ENCODE data around the gene EIPR1. TPM values are rescaled to one million over a fixed set of nuclear protein-coding genes. Genes with fewer than 3 reads are reported as not detected.

EIPR1 gene
- total and polyA plus RNA-seq, 9 donors, result 6.6 to 16.6 (median 8.9) TPM

DNA sequence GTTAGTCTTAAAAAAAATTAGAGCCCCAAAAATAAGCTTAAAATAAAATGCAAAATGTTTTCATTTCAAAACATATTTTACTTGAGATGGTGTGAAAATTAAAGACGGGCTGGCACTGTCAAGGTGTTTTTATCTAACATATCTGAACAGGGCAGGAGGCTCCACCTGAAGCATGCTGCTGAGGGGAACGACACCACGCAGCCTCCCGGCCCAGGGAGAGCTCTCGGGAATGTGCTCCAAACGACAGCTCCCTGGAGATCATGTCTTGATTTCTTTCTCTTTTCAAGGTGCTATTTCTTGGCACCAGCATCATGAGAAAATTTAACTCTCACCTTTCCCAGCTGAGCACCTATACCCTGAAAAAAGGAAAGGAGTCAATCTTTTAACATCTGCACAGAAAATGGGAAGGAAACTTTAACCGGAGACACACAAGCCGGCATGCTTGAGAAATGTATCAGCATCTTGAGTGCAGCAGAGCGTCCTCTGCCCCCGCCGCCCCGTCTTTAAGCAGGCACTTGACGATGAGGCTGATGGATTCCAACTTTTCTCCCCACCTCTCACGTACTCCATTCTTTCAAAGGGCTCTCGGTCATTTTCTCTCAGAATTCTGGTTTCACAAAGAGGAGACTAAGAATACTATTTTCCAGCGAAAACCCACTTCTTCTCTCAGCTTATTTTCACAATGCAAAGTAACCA, 56.6 kb downstream of the EIPR1 start:
- Histone ChIP-seq H3K36me3 (no peaks in the 10 kb centered on the region), H3K27ac (no peak overlapping the region), H3K4me1 (ENCODE audit: insufficient read depth) (no peaks in the 10 kb centered on the region), H3K9me3 (no peaks in the 10 kb centered on the region), H3K4me3 (no peak overlapping the region), H3K27me3 (no peaks in the 10 kb centered on the region)
- DNase-seq, result no peak
- 60 to 70% (median 68%) methylated on average over 16 of the region's 16 CpGs for WGBS, 3 donors
- intact Hi-C loops (cut with DNase I), result no loop called here
- TF ChIP-seq POLR2A (IDR thresholded peaks at IDR 0.05) (no peak), EP300 (IDR thresholded peaks at IDR 0.05) (no peak)
- TF ChIP-seq, protein P1, sequence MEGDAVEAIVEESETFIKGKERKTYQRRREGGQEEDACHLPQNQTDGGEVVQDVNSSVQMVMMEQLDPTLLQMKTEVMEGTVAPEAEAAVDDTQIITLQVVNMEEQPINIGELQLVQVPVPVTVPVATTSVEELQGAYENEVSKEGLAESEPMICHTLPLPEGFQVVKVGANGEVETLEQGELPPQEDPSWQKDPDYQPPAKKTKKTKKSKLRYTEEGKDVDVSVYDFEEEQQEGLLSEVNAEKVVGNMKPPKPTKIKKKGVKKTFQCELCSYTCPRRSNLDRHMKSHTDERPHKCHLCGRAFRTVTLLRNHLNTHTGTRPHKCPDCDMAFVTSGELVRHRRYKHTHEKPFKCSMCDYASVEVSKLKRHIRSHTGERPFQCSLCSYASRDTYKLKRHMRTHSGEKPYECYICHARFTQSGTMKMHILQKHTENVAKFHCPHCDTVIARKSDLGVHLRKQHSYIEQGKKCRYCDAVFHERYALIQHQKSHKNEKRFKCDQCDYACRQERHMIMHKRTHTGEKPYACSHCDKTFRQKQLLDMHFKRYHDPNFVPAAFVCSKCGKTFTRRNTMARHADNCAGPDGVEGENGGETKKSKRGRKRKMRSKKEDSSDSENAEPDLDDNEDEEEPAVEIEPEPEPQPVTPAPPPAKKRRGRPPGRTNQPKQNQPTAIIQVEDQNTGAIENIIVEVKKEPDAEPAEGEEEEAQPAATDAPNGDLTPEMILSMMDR (IDR thresholded peaks at IDR 0.05), result no peak

DNA sequence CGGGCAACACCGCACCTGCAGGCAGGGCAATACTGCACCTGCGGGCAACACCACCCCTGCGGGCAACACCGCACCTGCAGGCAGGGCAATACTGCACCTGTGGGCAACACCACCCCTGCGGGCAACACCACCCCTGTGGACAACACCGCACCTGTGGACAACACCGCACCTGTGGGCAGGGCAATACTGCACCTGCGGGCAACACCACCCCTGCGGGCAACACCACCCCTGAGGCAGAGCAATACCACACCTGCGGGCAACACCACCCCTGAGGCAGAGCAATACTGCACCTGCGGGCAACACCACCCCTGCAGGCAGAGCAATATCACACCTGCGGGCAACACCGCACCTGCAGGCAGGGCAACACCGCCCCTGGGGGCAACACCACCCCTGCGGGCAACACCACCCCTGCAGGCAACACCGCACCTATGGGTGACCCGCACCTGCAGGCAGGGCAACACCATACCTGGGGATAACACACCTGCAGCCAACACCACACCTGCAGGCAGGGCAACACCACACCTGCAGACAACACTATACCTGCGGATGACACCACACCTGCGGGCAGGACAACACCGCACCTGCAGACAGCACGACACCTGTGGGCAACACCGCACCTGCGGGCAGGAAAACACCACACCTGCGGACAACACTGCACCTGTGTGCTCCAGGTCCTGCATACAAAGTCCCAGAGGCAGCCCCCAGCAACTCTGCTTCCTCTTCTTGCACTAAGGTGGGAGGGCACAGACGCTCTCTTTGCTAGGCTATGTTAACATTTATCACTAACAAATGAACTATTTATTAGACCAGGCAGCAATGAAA, 57.7 kb downstream of the EIPR1 start:
- intact Hi-C loops (cut with DNase I), result no loop called here
- no peaks in the 10 kb centered on the region for H3K27me3 ChIP-seq
- DNase-seq, result no peak
- no peaks in the 10 kb centered on the region for H3K36me3 ChIP-seq
- H3K9me3 ChIP-seq, result no peaks in the 10 kb centered on the region
- no peaks in the 10 kb centered on the region for H3K4me1 ChIP-seq (ENCODE audit: insufficient read depth)
- no peak overlapping the region for H3K27ac ChIP-seq
- no peak overlapping the region for H3K4me3 ChIP-seq
- 91 to 98% (median 97%) methylated on average over 16 to 25 of the region's 26 CpGs for WGBS, 3 donors
- TF ChIP-seq EP300 (IDR thresholded peaks at IDR 0.05) (no peak), POLR2A (IDR thresholded peaks at IDR 0.05) (no peak)
- TF ChIP-seq, protein P1 (IDR thresholded peaks at IDR 0.05), result no peak

DNA sequence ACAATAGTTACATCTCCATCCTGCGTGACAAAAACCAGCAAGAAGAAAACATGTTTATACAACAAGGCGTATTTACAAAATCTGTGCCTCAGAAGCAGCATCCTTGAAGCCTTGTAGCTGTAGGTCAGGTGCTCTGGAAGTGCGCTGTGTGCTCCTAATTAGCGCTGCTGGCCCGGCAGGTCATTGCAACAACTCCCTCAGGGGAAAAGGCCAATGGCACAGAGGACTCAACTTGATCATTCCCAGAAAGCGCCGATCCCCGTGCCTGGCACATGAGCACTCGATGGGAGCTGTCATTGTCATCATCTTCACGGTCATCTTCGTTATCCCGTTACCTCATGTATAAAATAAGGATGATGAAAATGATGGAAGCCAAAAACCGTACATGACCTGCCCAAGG, 58.5 kb downstream of the EIPR1 start:
- Histone ChIP-seq H3K4me3 (no peak overlapping the region), H3K27ac (no peak overlapping the region), H3K27me3 (no peaks in the 10 kb centered on the region), H3K4me1 (ENCODE audit: insufficient read depth) (no peaks in the 10 kb centered on the region), H3K36me3 (no peaks in the 10 kb centered on the region), H3K9me3 (no peaks in the 10 kb centered on the region)
- no peak for DNase-seq
- WGBS, 3 donors, result 87 to 90% (median 87%) methylated on average over 13 of the region's 13 CpGs
- intact Hi-C loops (cut with DNase I), result no loop called here
- TF ChIP-seq EP300 (IDR thresholded peaks at IDR 0.05), result no peak
- TF ChIP-seq, protein P1 (IDR thresholded peaks at IDR 0.05), result no peak
- TF ChIP-seq POLR2A (IDR thresholded peaks at IDR 0.05), result no peak

DNA sequence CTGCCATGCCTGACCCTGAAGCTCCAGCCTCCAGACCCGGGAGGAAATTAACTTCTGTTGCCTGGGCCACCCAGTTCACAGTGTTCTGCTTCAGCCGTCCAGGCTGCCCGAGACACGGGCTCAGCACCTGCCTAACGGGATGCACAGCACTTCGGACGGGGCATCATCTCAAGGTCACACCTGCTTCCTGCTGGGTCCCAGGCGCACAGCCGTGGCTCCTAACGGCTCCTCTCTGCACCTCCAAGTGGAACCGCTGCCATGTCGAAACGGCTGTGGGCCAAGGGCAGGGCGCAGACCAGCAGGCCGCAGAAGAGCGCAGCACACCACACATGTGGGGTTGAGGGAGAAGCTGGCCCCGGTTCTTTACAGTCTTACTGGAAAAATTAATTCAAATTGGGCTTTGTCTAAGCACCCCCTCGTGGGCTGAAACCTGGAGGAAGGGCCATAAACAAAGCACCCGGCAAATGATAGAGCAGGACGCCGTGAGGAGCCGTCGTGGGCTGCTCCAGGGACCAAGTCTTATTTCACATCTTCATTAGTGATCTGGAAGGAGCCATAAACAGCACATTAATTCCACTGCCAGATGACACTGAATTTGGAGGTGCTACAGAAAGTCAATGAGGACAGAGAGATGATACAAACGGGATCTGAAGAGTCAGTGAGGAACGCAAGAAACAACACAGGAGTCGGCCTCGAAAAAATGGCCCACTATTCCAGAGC, 59.6 kb downstream of the EIPR1 start:
- WGBS, 3 donors, result 86 to 89% (median 87%) methylated on average over 27 of the region's 27 CpGs
- no peaks in the 10 kb centered on the region for H3K27me3 ChIP-seq
- H3K9me3 ChIP-seq, result no peaks in the 10 kb centered on the region
- H3K4me1 ChIP-seq (ENCODE audit: insufficient read depth), result no peaks in the 10 kb centered on the region
- H3K27ac ChIP-seq, result no peak overlapping the region
- intact Hi-C loops (cut with DNase I), result no loop called here
- TF ChIP-seq, protein P1 (IDR thresholded peaks at IDR 0.05), result no peak
- TF ChIP-seq POLR2A (IDR thresholded peaks at IDR 0.05), result no peak
- TF ChIP-seq EP300 (IDR thresholded peaks at IDR 0.05), result no peak
- no peaks in the 10 kb centered on the region for H3K36me3 ChIP-seq
- no peak for DNase-seq
- H3K4me3 ChIP-seq, result no peak overlapping the region

All from ovary (tissue), 9 donors.